PFSK-1 (cell line): ENCODE results near the gene MOCS2.

Experiments
- POLR2AphosphoS5 ChIP-seq: IDR thresholded peaks from 2 replicates; pipeline ENCODE4 v1.6.1; 2012; ENCODE audit warnings: low read depth, mild to moderate bottlenecking, control low read depth, low read length, moderate library complexity
- REST ChIP-seq, 2 experiments: IDR thresholded peaks; 2 replicates each; pipeline versions ENCODE4 v1.6.1 to v1.8.0; 2011 to 2012; ENCODE audit warnings: low read depth in 2 of 2, low read length in 2 of 2, control low read depth in 1 of 2, inconsistent platforms in 1 of 2, mild to moderate bottlenecking in 1 of 2, moderate library complexity in 1 of 2; ENCODE audit not compliant: insufficient read depth in 1 of 2
- SIN3A ChIP-seq: IDR thresholded peaks from 2 replicates; pipeline ENCODE4 v1.6.1; 2012; ENCODE audit warnings: mild to moderate bottlenecking, low read length, moderate library complexity, borderline replicate concordance; ENCODE audit not compliant: insufficient read depth
- TAF1 ChIP-seq: IDR thresholded peaks from 2 replicates; pipeline ENCODE4 v1.6.1; 2012; ENCODE audit warnings: low read length, control low read depth, borderline replicate concordance; ENCODE audit not compliant: insufficient read depth

GRCh38 chr5:53084546-53085255, 24.9 kb downstream of the MOCS2 start:
- no peak for TF ChIP-seq SIN3A
- no peak for TF ChIP-seq POLR2AphosphoS5
- no peak for TF ChIP-seq REST (IDR thresholded peaks at IDR 0.05; ENCODE audit: insufficient read depth in 1 of 2, low read depth in 2 of 2, low read length in 2 of 2)
- TF ChIP-seq TAF1: no peak
